Adrenal gland (tissue), 12 donors: ENCODE results near the gene SLC6A11. TPM values are rescaled to one million over a fixed set of nuclear protein-coding genes. Genes with fewer than 3 reads are reported as not detected.

ENCODE experiments used
- DNase-seq, 7 donors: peaks; one replicate each; pipeline ENCODE4 v3.0.0-alpha.2; 2019 to 2020
- H3K27ac ChIP-seq, 5 donors: fragments of 200-600 bp; sonication (generic) in 4 of 5; 1 replicate in 3 of 5; 2 replicates in 2 of 5; pipeline versions ENCODE4 v1.5.1 to v1.8.0; 2016 to 2020; ENCODE audit warnings: mild to moderate bottlenecking in 1 of 5
- H3K27me3 ChIP-seq: fragments of 200-600 bp; 2 replicates; pipeline ENCODE4 v1.8.0; 2021
- H3K36me3 ChIP-seq, 2 donors: fragments of 200-600 bp; replicated peaks in 1 of 2; 1 replicate in 1 of 2; 2 replicates in 1 of 2; pipeline versions ENCODE4 v1.5.1 to v1.8.0; 2018 to 2022
- H3K4me1 ChIP-seq, 2 donors: fragments of 200-600 bp; replicated peaks in 1 of 2; 1 replicate in 1 of 2; 2 replicates in 1 of 2; pipeline versions ENCODE4 v1.5.1 to v1.8.0; 2018 to 2021
- H3K4me3 ChIP-seq, 4 donors: fragments of 200-600 bp; sonication (generic) in 3 of 4; one replicate each; pipeline ENCODE4 v1.5.1; 2016 to 2018
- H3K9me3 ChIP-seq, 3 donors: fragments of 200-600 bp; sonication (generic) in 1 of 3; replicated peaks in 1 of 3; 1 replicate in 2 of 3; 2 replicates in 1 of 3; pipeline versions ENCODE4 v1.5.1 to v1.8.0; 2016 to 2021
- CTCF ChIP-seq, 6 experiments: fragments of 450-650 bp in 4 of 6; fragments of 200-600 bp in 2 of 6; sonication (generic) in 1 of 6; IDR thresholded peaks; 1 replicate in 5 of 6; 2 replicates in 1 of 6; pipeline versions ENCODE4 v1.5.1 to v1.8.0; 2016 to 2021; ENCODE audit warnings: antibody characterized with exemption in 6 of 6, mild to moderate bottlenecking in 2 of 6, moderate library complexity in 1 of 6
- POLR2A ChIP-seq, 2 donors: fragments of 450-650 bp; IDR thresholded peaks; one replicate each; pipeline ENCODE4 v1.6.1; 2017; ENCODE audit warnings: antibody characterized with exemption in 2 of 2, mild to moderate bottlenecking in 2 of 2, moderate library complexity in 1 of 2
- WGBS, 4 donors: extraction: QIAGEN DNeasy Blood & Tissue Kit in 2 of 4; methylation state at CpG; one replicate each; pipeline versions ENCODE4 v1.1.5 to v1.1.7; 2013 to 2017; 5-methylcytosine and 5-hydroxymethylcytosine counted together
- intact Hi-C, 2 donors: fragments of 100-400 bp; cut with DNase I; formaldehyde crosslinking; loops; one replicate each; pipeline versions ENCODE4 v1.14.1 to v1.15.0; 2022 to 2023
- polyA plus RNA-seq, 3 donors: library from polyadenylated mRNA; stranded (reverse); fragments of 200-250 nt in 2 of 3; fragments of 350-450 nt in 1 of 3; fragmentation: Illumina TruSeq in 1 of 3; extraction: RNeasy Lipid Tissue Mini Kit (QIAGEN cat#74804) in 1 of 3; gene quantifications; one replicate each; pipeline ENCODE4 v1.2.3, GENCODE V29; 2013 to 2014
- total RNA-seq, 9 donors: library from RNA; depleted of rRNA in 4 of 9; stranded (reverse); fragments of >200 nt in 4 of 9; fragments of 120-200 nt in 1 of 9; fragmentation: NEBNext Ultra II Directional in 1 of 9; extraction: Animal tissue kit (Norgen Biotek cat#: 25700) in 1 of 9; gene quantifications; one replicate each; pipeline versions ENCODE4 v1.1.0 to v1.2.4, GENCODE V29; 2013 to 2023
- donor health status: healthy with polysubstance abuse.
- donor health status: Bipolar disorder and iron deficiency.
- donor health status: DM: yes; HTN: yes; CAD: no.
- donor health status: DM: no; HTN: no; CAD: no.
- donor health status: DM: no; HTN: no; CAD: no.
- donor health status: DM: yes; HTN: yes; CAD: no.

The SLC6A11 gene
- total and polyA plus RNA-seq, 12 donors: 0.03 to 0.17 (median 0.06) TPM; not detected in 7

- WGBS, 4 donors: 60 to 82% (median 69%) methylated on average over 1 of the region's 1 CpG
- TF ChIP-seq CTCF (IDR thresholded peaks at IDR 0.05) (no peak), POLR2A (IDR thresholded peaks at IDR 0.05) (no peak)
- Histone ChIP-seq H3K27ac (no peak overlapping the region), H3K4me1 (no peaks in the 10 kb centered on the region), H3K27me3 (no peaks in the 10 kb centered on the region), H3K4me3 (no peak overlapping the region), H3K36me3 (no peaks in the 10 kb centered on the region), H3K9me3 (no peaks in the 10 kb centered on the region)
- intact Hi-C loops: loop anchor here in 1 of 2 donors (10.0 kb wide), 1 partner anchor 132 kb away; no protein-coding TSS in a partner anchor
- no peak for DNase-seq
Measured at GRCh38 chr3:10887015-10887414, 71.0 kb downstream of the SLC6A11 start.

GRCh38 chr3:10888518-10889090, 72.6 kb downstream of the SLC6A11 start:
- H3K4me1 ChIP-seq: no peaks in the 10 kb centered on the region
- no peak overlapping the region for H3K27ac ChIP-seq
- no peaks in the 10 kb centered on the region for H3K36me3 ChIP-seq
- no peak overlapping the region for H3K4me3 ChIP-seq
- 35 to 63% (median 50%) methylated on average over 2 to 3 of the region's 3 CpGs for WGBS, 4 donors
- no peaks in the 10 kb centered on the region for H3K27me3 ChIP-seq
- TF ChIP-seq CTCF (IDR thresholded peaks at IDR 0.05) (no peak), POLR2A (IDR thresholded peaks at IDR 0.05) (no peak)
- DNase-seq: no peak
- H3K9me3 ChIP-seq: no peaks in the 10 kb centered on the region
- intact Hi-C loops: loop anchor here in 1 of 2 donors (10.0 kb wide), 1 partner anchor 134 kb away; no protein-coding TSS in a partner anchor

- Histone ChIP-seq H3K4me1 (no peaks in the 10 kb centered on the region), H3K27ac (no peak overlapping the region), H3K36me3 (no peaks in the 10 kb centered on the region), H3K27me3 (no peaks in the 10 kb centered on the region), H3K4me3 (no peak overlapping the region), H3K9me3 (no peaks in the 10 kb centered on the region)
- TF ChIP-seq CTCF (IDR thresholded peaks at IDR 0.05): no peak
- TF ChIP-seq POLR2A (IDR thresholded peaks at IDR 0.05): no peak
- 80 to 92% (median 84%) methylated on average over 2 of the region's 2 CpGs for WGBS, 4 donors
- intact Hi-C loops: loop anchor here in 1 of 2 donors (10.0 kb wide), 1 partner anchor 135 kb away; no protein-coding TSS in a partner anchor
- DNase-seq: no peak
Measured at GRCh38 chr3:10889206-10889960, 73.4 kb downstream of the SLC6A11 start.

GRCh38 chr3:10890665-10891064, 74.6 kb downstream of the SLC6A11 start:
- H3K27ac ChIP-seq: no peak overlapping the region

More at GRCh38 chr3:10890665-10891064, 74.6 kb downstream of the SLC6A11 start:
- Histone ChIP-seq H3K27me3 (no peaks in the 10 kb centered on the region), H3K4me3 (no peak overlapping the region), H3K4me1 (no peaks in the 10 kb centered on the region), H3K36me3 (no peaks in the 10 kb centered on the region), H3K9me3 (no peaks in the 10 kb centered on the region)
- intact Hi-C loops: no loop called here
- TF ChIP-seq POLR2A (IDR thresholded peaks at IDR 0.05) (no peak), CTCF (IDR thresholded peaks at IDR 0.05) (no peak)
- WGBS, 4 donors: 60 to 73% (median 62%) methylated on average over 1 of the region's 1 CpG
- DNase-seq: no peak
